K562 (cell line): ENCODE data around the gene LONRF2. TPM values are rescaled to one million over a fixed set of nuclear protein-coding genes. Genes with fewer than 3 reads are reported as not detected.

ENCODE experiments used
- BDP1 ChIP-seq: IDR thresholded peaks from 3 replicates; pipeline ENCODE4 v1.6.1; 2011; ENCODE audit not compliant: insufficient read length, insufficient read depth
- FOXM1 ChIP-seq, 2 experiments: fragments of 450-650 bp in 1 of 2; sonication (generic) in 1 of 2; formaldehyde crosslinking in 1 of 2; IDR thresholded peaks; 2 replicates each; pipeline versions ENCODE4 v1.6.1 to v1.9.0; 2017 to 2022; ENCODE audit warnings: low read depth in 2 of 2, mild to moderate bottlenecking in 2 of 2, missing genetic modification reagents in 1 of 2, moderate library complexity in 1 of 2
- GABPB2 ChIP-seq: fragments of 250-450 bp; sonication (Bioruptor Pico); conservative IDR thresholded peaks from 2 replicates; pipeline ENCODE4 v1.5.1; 2021; ENCODE audit warnings: mild to moderate bottlenecking
- HDAC2 ChIP-seq: fragments of 450-650 bp; IDR thresholded peaks from 2 replicates; pipeline ENCODE4 v1.6.1; 2016; ENCODE audit warnings: mild to moderate bottlenecking
- LEF1 ChIP-seq: fragments of 450-650 bp; IDR thresholded peaks from 2 replicates; pipeline ENCODE4 v1.6.1; 2016; ENCODE audit warnings: mild to moderate bottlenecking
- RBM15 ChIP-seq: fragments of 200-400 bp; formaldehyde crosslinking; IDR thresholded peaks from 2 replicates; pipeline ENCODE4 v1.6.1; 2018; ENCODE audit warnings: mild to moderate bottlenecking, low read length, moderate library complexity; ENCODE audit not compliant: insufficient read depth
- SMARCA5 ChIP-seq: fragments of 450-650 bp; IDR thresholded peaks from 2 replicates; pipeline ENCODE4 v1.6.1; 2016
- SP1 ChIP-seq: sonication (generic); formaldehyde crosslinking; IDR thresholded peaks from 2 replicates; pipeline ENCODE4 v1.8.1; 2022; ENCODE audit warnings: mild to moderate bottlenecking, missing genetic modification reagents
- TCF7 ChIP-seq: sonication (generic); IDR thresholded peaks from 2 replicates; pipeline ENCODE4 v1.6.1; 2016; ENCODE audit warnings: antibody characterized with exemption, borderline replicate concordance
- THRB ChIP-seq: fragments of 450-650 bp; formaldehyde crosslinking; conservative IDR thresholded peaks from 2 replicates; pipeline ENCODE4 v1.4.0; 2022; ENCODE audit warnings: mild to moderate bottlenecking, missing genetic modification characterization
- ZC3H4 ChIP-seq: sonication (generic); formaldehyde crosslinking; IDR thresholded peaks from 2 replicates; pipeline ENCODE4 v1.9.0; 2021; ENCODE audit warnings: missing genetic modification reagents, borderline replicate concordance
- ZMIZ1 ChIP-seq, 2 experiments: fragments of 150-350 bp in 1 of 2; IDR thresholded peaks; 2 replicates each; pipeline ENCODE4 v1.6.1; 2012 to 2016; ENCODE audit warnings: low read depth in 2 of 2, low read length in 2 of 2, mild to moderate bottlenecking in 1 of 2, moderate library complexity in 1 of 2
- ZNF77 ChIP-seq: fragments of 250-450 bp; sonication (Bioruptor Pico); IDR thresholded peaks from 2 replicates; pipeline ENCODE4 v1.5.0; 2020
- polyA plus RNA-seq, 8 experiments: library from polyadenylated mRNA; depleted of rRNA in 4 of 8; stranded (reverse) in 5 of 8; unstranded in 3 of 8; fragments of >200 nt; fragmentation: Nextera tagmentation in 2 of 8; fragmentation: Illumina TruSeq in 1 of 8; extraction: Ambion mirVana in 2 of 8; extraction: Trizol in 1 of 8; gene quantifications; 2 replicates each; pipeline versions ENCODE4 v1.2.1 to v1.2.3, GENCODE V29; 2011 to 2014; ENCODE audit warnings: inconsistent platforms in 1 of 8, missing spikeins in 1 of 8
- total RNA-seq, 7 experiments: library from RNA; depleted of rRNA in 6 of 7; stranded (reverse); fragments of >200 nt in 6 of 7; fragmentation: Illumina TruSeq in 2 of 7; extraction: Trizol in 2 of 7; gene quantifications; 2 replicates each; pipeline versions ENCODE4 v1.2.1 to v1.2.3, GENCODE V29; 2011 to 2021; ENCODE audit warnings: low replicate concordance in 1 of 7

Gene LONRF2
- total and polyA plus RNA-seq, 9 of the 15 experiments (the other 6 are each of a cell fraction or from before 2014, with no cell fraction given) = 0.35 to 5.0 (median 2.7) TPM

GRCh38 chr2:100291152-100291970, 30.9 kb downstream of the LONRF2 start (continued):
- TF ChIP-seq ZMIZ1 (IDR thresholded peaks at IDR 0.05; ENCODE audit: low read depth in 2 of 2, low read length in 2 of 2) = 0 out of 4 replicates have a peak, but pooled peaks of 1 of the 2 experiments have one; percentile 42
- TF ChIP-seq SMARCA5 = peak; percentile 61; the same call in 1 of the 2 replicates
- peak; percentile 36; the same call in 1 of the 2 replicates for TF ChIP-seq FOXM1 (IDR thresholded peaks at IDR 0.05; ENCODE audit: low read depth)
- TF ChIP-seq FOXM1 (CRISPR knock-in tag; IDR thresholded peaks at IDR 0.05; ENCODE audit: low read depth) = no peak
- TF ChIP-seq THRB = no peak
- no peak for TF ChIP-seq GABPB2 (CRISPR knock-in tag)
- no peak for TF ChIP-seq SP1 (CRISPR knock-in tag)
- no peak for TF ChIP-seq ZC3H4 (CRISPR knock-in tag)
- TF ChIP-seq HDAC2 = peak; percentile 82
- TF ChIP-seq RBM15 = no peak
- TF ChIP-seq ZNF77 (CRISPR knock-in tag) = no peak
- peak; percentile 90 for TF ChIP-seq LEF1
- no peak for TF ChIP-seq BDP1
- TF ChIP-seq TCF7 = peak; percentile 89
